SK-N-SH (cell line): ENCODE measurements around the gene PIK3IP1. TPM values are rescaled to one million over a fixed set of nuclear protein-coding genes. Genes with fewer than 3 reads are reported as not detected.

ENCODE experiments used
- CTCF ChIA-PET: fragments of 300-600, 350-600 bp; formaldehyde crosslinking; extraction: SDS; loops from one replicate; lab custom pipeline; 2021; lab: Yijun Ruan, JAX
- POLR2A ChIA-PET: fragments of 350-600 bp; sonication (Branson Sonifier 250); formaldehyde crosslinking; extraction: SDS; loops from one replicate; lab custom pipeline; 2020; ENCODE audit warnings: antibody characterized with exemption, inconsistent platforms; lab: Yijun Ruan, JAX
- DNase-seq: peaks from one replicate; pipeline ENCODE4 v3.0.0; 2012
- H2AFZ ChIP-seq: fragments of 200-600 bp; sonication (generic); 2 replicates; pipeline ENCODE4 v1.8.1; 2016; ENCODE audit warnings: antibody characterized with exemption, mild to moderate bottlenecking, low read depth
- H3F3A ChIP-seq: fragments of 200-600 bp; sonication (generic); replicated peaks from 2 replicates; pipeline ENCODE3; 2016; ENCODE audit warnings: antibody characterized with exemption, mild to moderate bottlenecking; ENCODE audit not compliant: insufficient read depth
- H3K27ac ChIP-seq, 2 experiments: fragments of 200-500 bp in 1 of 2; fragments of 200-600 bp in 1 of 2; sonication (Bioruptor generic) in 1 of 2; sonication (generic), shearing (Covaris generic) in 1 of 2; 2 replicates each; pipeline versions ENCODE4 v1.5.1 to v1.6.1; 2014 to 2016; ENCODE audit warnings: low read depth in 2 of 2, inconsistent platforms in 1 of 2, low read length in 1 of 2, mild to moderate bottlenecking in 1 of 2, mixed read lengths in 1 of 2
- H3K27me3 ChIP-seq: fragments of 200-600 bp; sonication (generic), shearing (Covaris generic); 2 replicates; pipeline ENCODE4 v1.6.1; 2016; ENCODE audit warnings: mixed run types; ENCODE audit not compliant: insufficient read depth
- H3K36me3 ChIP-seq, 2 experiments: fragments of 200-500 bp in 1 of 2; fragments of 200-600 bp in 1 of 2; sonication (Bioruptor generic) in 1 of 2; sonication (generic) in 1 of 2; replicated peaks in 1 of 2; 2 replicates each; pipeline versions ENCODE3 to v1.5.1; 2014 to 2016; ENCODE audit warnings: low read length in 1 of 2, mild to moderate bottlenecking in 1 of 2; ENCODE audit not compliant: insufficient read depth in 2 of 2, control insufficient read depth in 1 of 2
- H3K4me1 ChIP-seq, 2 experiments: fragments of 200-500 bp in 1 of 2; fragments of 200-600 bp in 1 of 2; sonication (Bioruptor generic) in 1 of 2; sonication (generic), shearing (Covaris generic) in 1 of 2; 2 replicates each; pipeline versions ENCODE4 v1.5.1 to v1.6.1; 2014 to 2016; ENCODE audit warnings: low read depth in 1 of 2, low read length in 1 of 2, mixed run types in 1 of 2; ENCODE audit not compliant: insufficient read depth in 2 of 2, control insufficient read depth in 1 of 2
- H3K4me2 ChIP-seq: fragments of 200-600 bp; sonication (generic), shearing (Covaris generic); 2 replicates; pipeline ENCODE4 v1.6.1; 2017; ENCODE audit warnings: mixed run types
- H3K4me3 ChIP-seq, 2 experiments: fragments of 200-500 bp in 1 of 2; fragments of 200-600 bp in 1 of 2; sonication (Bioruptor generic) in 1 of 2; sonication (generic), shearing (Covaris generic) in 1 of 2; 2 replicates each; pipeline versions ENCODE4 v1.5.1 to v1.8.1; 2014 to 2016; ENCODE audit warnings: low read depth in 2 of 2, inconsistent platforms in 1 of 2, low read length in 1 of 2, mild to moderate bottlenecking in 1 of 2, mixed read lengths in 1 of 2, moderate library complexity in 1 of 2
- H3K79me2 ChIP-seq: fragments of 200-600 bp; sonication (generic); 2 replicates; pipeline ENCODE4 v1.8.1; 2017; ENCODE audit warnings: mild to moderate bottlenecking; ENCODE audit not compliant: insufficient read depth
- H3K9ac ChIP-seq: fragments of 200-600 bp; sonication (generic); 2 replicates; pipeline ENCODE4 v1.6.1; 2017; ENCODE audit warnings: mixed run types
- H3K9me2 ChIP-seq: fragments of 200-600 bp; sonication (generic); 2 replicates; pipeline ENCODE4 v1.6.1; 2017; ENCODE audit warnings: mixed run types
- H3K9me3 ChIP-seq: fragments of 200-600 bp; sonication (generic); 2 replicates; pipeline ENCODE4 v1.6.1; 2017; ENCODE audit warnings: mixed run types, mild to moderate bottlenecking, moderate library complexity
- H4K20me1 ChIP-seq: fragments of 200-600 bp; sonication (generic); 2 replicates; pipeline ENCODE4 v1.6.1; 2017; ENCODE audit warnings: mild to moderate bottlenecking, mixed run types; ENCODE audit not compliant: insufficient read depth
- GATA2 ChIP-seq: sonication (generic); formaldehyde crosslinking; IDR thresholded peaks from 2 replicates; pipeline ENCODE4 v1.5.0; 2020; ENCODE audit warnings: mild to moderate bottlenecking, missing genetic modification reagents
- JUND ChIP-seq: IDR thresholded peaks from 2 replicates; pipeline ENCODE4 v1.4.0; 2012
- PBX3 ChIP-seq: IDR thresholded peaks from 2 replicates; pipeline ENCODE4; 2012
- RAD21 ChIP-seq: IDR thresholded peaks from 2 replicates; pipeline ENCODE4 v1.6.1; 2012; ENCODE audit warnings: mild to moderate bottlenecking, low read length
- RXRA ChIP-seq: IDR thresholded peaks from 2 replicates; pipeline ENCODE4 v1.4.0; 2012; ENCODE audit warnings: low read depth, mild to moderate bottlenecking, borderline replicate concordance
- SIN3A ChIP-seq: IDR thresholded peaks from 2 replicates; pipeline ENCODE4 v1.6.1; 2012; ENCODE audit warnings: low read depth, mild to moderate bottlenecking, low read length, moderate library complexity, borderline replicate concordance
- USF1 ChIP-seq: IDR thresholded peaks from 2 replicates; pipeline ENCODE4 v1.4.0; 2012; ENCODE audit warnings: low read depth, borderline replicate concordance
- whole genome bisulfite sequencing: methylation state at CpG from one replicate; pipeline ENCODE4 v1.1.6; 2017; ENCODE audit warnings: low lambda C conversion rate; 5-methylcytosine and 5-hydroxymethylcytosine counted together
- polyA plus RNA-seq, 3 experiments: library from polyadenylated mRNA; depleted of rRNA; stranded (reverse); fragments of >200 nt; gene quantifications; 2 replicates each; pipeline ENCODE4 v1.2.3, GENCODE V29; 2012

The PIK3IP1 gene
- polyA plus RNA-seq, 1 of the 3 experiments (the other 2 are of a cell fraction), result 8.6 TPM

- no peaks in the 10 kb centered on the region for H3K4me1 ChIP-seq
- H3K79me2 ChIP-seq, result peaks cover 41% of the 10 kb centered on the region
- H3K4me2 ChIP-seq, result no peak overlapping the region
- H3K9me3 ChIP-seq, result no peaks in the 10 kb centered on the region
- peaks cover 6% of the 10 kb centered on the region; the same call in 1 of the 2 replicates for H4K20me1 ChIP-seq
- peak overlapping the region in 1 of 2 experiments; percentile 27; a peak in 1 of 4 replicates for H3K27ac ChIP-seq
- no peaks in the 10 kb centered on the region for H3K9me2 ChIP-seq
- no peak overlapping the region for H3K9ac ChIP-seq
- no peak overlapping the region for H2AFZ ChIP-seq
- peaks cover 46 to 79% of the 10 kb centered on the region in 2 experiments for H3K36me3 ChIP-seq
- ChIA-PET CTCF (interaction anchor here (1.0 kb wide), 1 partner anchor 18 kb away, joined by 4 read pairs; no protein-coding TSS in a partner anchor), POLR2A (no interaction called here)
- DNase-seq, result no peak
- peaks cover 16% of the 10 kb centered on the region for H3F3A ChIP-seq
- no peak overlapping the region for H3K4me3 ChIP-seq
- no peaks in the 10 kb centered on the region for H3K27me3 ChIP-seq
- 37% methylated on average over 1 of the region's 1 CpG for WGBS
- no peak for TF ChIP-seq RAD21
Observed at GRCh38 chr22:31332886-31333285, 40.6 kb upstream of the PIK3IP1 start.

GRCh38 chr22:31332010-31332409, 39.7 kb upstream of the PIK3IP1 start:
- Histone ChIP-seq H3K4me3 (no peak overlapping the region), H4K20me1 (peaks cover 6% of the 10 kb centered on the region; the same call in 1 of the 2 replicates), H3F3A (peaks cover 16% of the 10 kb centered on the region), H3K27ac (no peak overlapping the region), H3K9me3 (no peaks in the 10 kb centered on the region), H3K79me2 (peaks cover 39% of the 10 kb centered on the region), H3K4me1 (no peaks in the 10 kb centered on the region), H3K36me3 (peaks cover 44 to 80% of the 10 kb centered on the region in 2 experiments), H3K4me2 (no peak overlapping the region), H2AFZ (no peak overlapping the region), H3K9ac (no peak overlapping the region), H3K27me3 (no peaks in the 10 kb centered on the region), H3K9me2 (no peaks in the 10 kb centered on the region)
- ChIA-PET POLR2A (no interaction called here), CTCF (interaction anchor here (1.3 kb wide), 1 partner anchor 19 kb away, joined by 8 read pairs; no protein-coding TSS in a partner anchor)
- no peak for TF ChIP-seq GATA2 (CRISPR knock-in tag)
- no peak for TF ChIP-seq JUND
- no peak for TF ChIP-seq USF1
- WGBS, result 90% methylated on average over 6 of the region's 8 CpGs
- no peak for DNase-seq

GRCh38 chr22:31329453-31330215, 37.3 kb upstream of the PIK3IP1 start:
- no peaks in the 10 kb centered on the region for H3K27me3 ChIP-seq

More at GRCh38 chr22:31329453-31330215, 37.3 kb upstream of the PIK3IP1 start:
- no peak for TF ChIP-seq SIN3A
- no peak for TF ChIP-seq RXRA
- no peak for TF ChIP-seq PBX3
- Histone ChIP-seq H3K4me1 (no peaks in the 10 kb centered on the region), H3K4me2 (no peak overlapping the region), H3K9me2 (no peaks in the 10 kb centered on the region), H3K27ac (no peak overlapping the region), H3K36me3 (peaks cover 55 to 85% of the 10 kb centered on the region in 2 experiments), H3K79me2 (peaks cover 23% of the 10 kb centered on the region), H2AFZ (no peak overlapping the region), H3K4me3 (no peak overlapping the region), H3K9ac (no peak overlapping the region), H3K9me3 (no peaks in the 10 kb centered on the region), H3F3A (peaks cover 16% of the 10 kb centered on the region), H4K20me1 (peaks cover under 1% of the 10 kb centered on the region; the same call in 1 of the 2 replicates)
- 85% methylated on average over 8 of the region's 9 CpGs for WGBS
- POLR2A ChIA-PET, result no interaction called here
- DNase-seq, result no peak
- CTCF ChIA-PET, result interaction anchor here (1.6 to 2.1 kb wide), 2 partner anchors 15 to 16 kb away, joined by 6 read pairs; no protein-coding TSS in a partner anchor
